ENCODE data around the gene ZC3HAV1L.
"Not testable (repeated sequence)": the region's sequence is repeated elsewhere in the genome, so short reads cannot be mapped to it uniquely, and the experiment has no call there.

ZC3HAV1L gene

GRCh38 chr7:138979988-138980562, 55.8 kb downstream of the ZC3HAV1L start:
- DNase-seq (ENCODE audit: low read depth): no peak
- peak overlapping the region; percentile 71; the same call in 1 of the 2 replicates for H3K4me3 ChIP-seq (ENCODE audit: low read depth, low read length)

GRCh38 chr7:138979226-138979979, 56.4 kb downstream of the ZC3HAV1L start:
- DNase-seq (ENCODE audit: low read depth): peak; percentile 40
- TF ChIP-seq CTCF (IDR thresholded peaks at IDR 0.05; ENCODE audit: insufficient read depth, low read depth, low read length, missing control alignments): peak; percentile 22
- H3K4me3 ChIP-seq (ENCODE audit: low read depth, low read length): no peak overlapping the region

More at GRCh38 chr7:138979988-138980562, 55.8 kb downstream of the ZC3HAV1L start:
- TF ChIP-seq CTCF (IDR thresholded peaks at IDR 0.05; ENCODE audit: insufficient read depth, low read depth, low read length, missing control alignments): no peak

GRCh38 chr7:138978541-138979184, 57.2 kb downstream of the ZC3HAV1L start:
- TF ChIP-seq CTCF (IDR thresholded peaks at IDR 0.05; ENCODE audit: insufficient read depth, low read depth, low read length, missing control alignments): no peak
- H3K4me3 ChIP-seq (ENCODE audit: low read depth, low read length): no peak overlapping the region
- DNase-seq (ENCODE audit: low read depth): no peak

- not testable (repeated sequence) for H3K4me3 ChIP-seq (ENCODE audit: low read depth, low read length); DNase-seq (ENCODE audit: low read depth)
Observed at GRCh38 chr7:138976161-138976560, 59.7 kb downstream of the ZC3HAV1L start.

Data from GM12865 (cell line).